ENCODE measurements around the gene HIC1. TPM values are rescaled to one million over a fixed set of nuclear protein-coding genes. Genes with fewer than 3 reads are reported as not detected.

The HIC1 gene
- total RNA-seq, 2 donors from 2014 or later, result 15.5 to 18.0 TPM

DNA sequence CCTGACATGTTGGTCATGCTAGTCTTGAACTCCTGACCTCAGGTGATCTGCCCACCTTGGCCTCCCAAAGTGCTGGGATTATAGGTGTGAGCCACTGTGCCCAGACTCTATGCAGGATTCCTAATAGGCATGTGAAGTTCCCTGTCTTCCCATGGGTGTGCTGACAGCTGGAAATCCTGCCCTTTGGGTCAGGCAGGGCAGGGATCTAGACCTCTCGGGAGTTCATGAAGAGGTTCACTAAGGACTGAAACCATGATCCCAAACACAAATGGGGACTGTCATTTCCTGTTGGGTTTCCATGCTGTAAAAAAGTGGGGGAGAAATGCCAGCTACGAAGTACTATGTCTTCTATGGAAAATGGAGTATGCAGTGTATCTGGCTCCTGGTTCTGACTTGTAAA, 52.1 kb downstream of the HIC1 start:
- H3K27ac ChIP-seq, result peak overlapping the region; percentile 19 to 46
- no peak overlapping the region for H3K4me3 ChIP-seq
- no peak for DNase-seq (ENCODE audit: low spot score)
- no peaks in the 10 kb centered on the region for H3K9me3 ChIP-seq
- TF ChIP-seq, protein P1, sequence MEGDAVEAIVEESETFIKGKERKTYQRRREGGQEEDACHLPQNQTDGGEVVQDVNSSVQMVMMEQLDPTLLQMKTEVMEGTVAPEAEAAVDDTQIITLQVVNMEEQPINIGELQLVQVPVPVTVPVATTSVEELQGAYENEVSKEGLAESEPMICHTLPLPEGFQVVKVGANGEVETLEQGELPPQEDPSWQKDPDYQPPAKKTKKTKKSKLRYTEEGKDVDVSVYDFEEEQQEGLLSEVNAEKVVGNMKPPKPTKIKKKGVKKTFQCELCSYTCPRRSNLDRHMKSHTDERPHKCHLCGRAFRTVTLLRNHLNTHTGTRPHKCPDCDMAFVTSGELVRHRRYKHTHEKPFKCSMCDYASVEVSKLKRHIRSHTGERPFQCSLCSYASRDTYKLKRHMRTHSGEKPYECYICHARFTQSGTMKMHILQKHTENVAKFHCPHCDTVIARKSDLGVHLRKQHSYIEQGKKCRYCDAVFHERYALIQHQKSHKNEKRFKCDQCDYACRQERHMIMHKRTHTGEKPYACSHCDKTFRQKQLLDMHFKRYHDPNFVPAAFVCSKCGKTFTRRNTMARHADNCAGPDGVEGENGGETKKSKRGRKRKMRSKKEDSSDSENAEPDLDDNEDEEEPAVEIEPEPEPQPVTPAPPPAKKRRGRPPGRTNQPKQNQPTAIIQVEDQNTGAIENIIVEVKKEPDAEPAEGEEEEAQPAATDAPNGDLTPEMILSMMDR (IDR thresholded peaks at IDR 0.05), result no peak
- no peaks in the 10 kb centered on the region for H3K27me3 ChIP-seq
- H3K4me1 ChIP-seq, result peaks cover 0 to 22% of the 10 kb centered on the region in 2 donors
- H3K36me3 ChIP-seq, result no peaks in the 10 kb centered on the region

DNA sequence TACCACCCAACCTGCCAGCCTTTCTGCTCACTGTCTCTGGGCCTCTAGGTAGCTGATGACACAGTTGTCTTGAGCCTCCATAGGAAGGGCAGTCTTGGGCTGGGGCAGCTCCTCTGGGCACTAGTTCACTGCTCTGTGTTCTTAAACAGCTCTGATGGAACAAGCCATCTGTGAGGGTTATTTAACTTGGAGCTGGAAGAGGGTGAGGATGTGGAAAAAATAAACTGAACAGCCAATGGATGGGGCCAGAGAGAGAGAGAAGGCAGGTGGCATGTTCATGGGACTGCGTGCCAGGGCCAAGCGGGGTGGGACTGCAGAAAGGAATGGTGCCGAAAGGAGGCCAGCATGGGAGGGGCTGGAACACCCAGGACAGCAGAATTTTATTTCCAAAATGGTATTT, 52.6 kb downstream of the HIC1 start:
- no peak for DNase-seq (ENCODE audit: low spot score)
- Histone ChIP-seq H3K27me3 (no peaks in the 10 kb centered on the region), H3K36me3 (no peaks in the 10 kb centered on the region), H3K4me3 (no peak overlapping the region), H3K27ac (peak overlapping the region; percentile 19 to 46), H3K4me1 (peaks cover 0 to 22% of the 10 kb centered on the region in 2 donors), H3K9me3 (no peaks in the 10 kb centered on the region)
- TF ChIP-seq, protein P1 (IDR thresholded peaks at IDR 0.05), result no peak

DNA sequence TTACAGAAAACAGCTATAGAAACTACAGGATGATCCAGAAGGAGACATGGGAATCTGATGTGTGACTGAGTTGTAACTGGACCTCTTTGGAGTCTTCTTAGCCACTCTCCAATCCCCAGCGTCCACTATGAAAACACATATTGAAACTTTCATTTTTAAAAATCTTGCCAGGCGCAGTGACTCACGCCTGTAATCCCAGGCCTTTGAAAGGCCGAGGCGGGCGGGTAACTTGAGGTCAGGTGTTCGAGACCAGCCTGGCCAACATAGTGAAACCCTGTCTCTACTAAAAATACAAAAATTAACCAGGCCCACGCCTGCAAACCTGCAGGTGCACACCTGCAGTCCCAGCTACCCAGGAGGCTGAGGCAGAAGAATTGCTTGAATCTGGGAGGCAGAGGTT, 53.3 kb downstream of the HIC1 start:
- Histone ChIP-seq H3K27ac (peak overlapping the region in 1 of 2 donors; percentile 46), H3K27me3 (no peaks in the 10 kb centered on the region)

DNA sequence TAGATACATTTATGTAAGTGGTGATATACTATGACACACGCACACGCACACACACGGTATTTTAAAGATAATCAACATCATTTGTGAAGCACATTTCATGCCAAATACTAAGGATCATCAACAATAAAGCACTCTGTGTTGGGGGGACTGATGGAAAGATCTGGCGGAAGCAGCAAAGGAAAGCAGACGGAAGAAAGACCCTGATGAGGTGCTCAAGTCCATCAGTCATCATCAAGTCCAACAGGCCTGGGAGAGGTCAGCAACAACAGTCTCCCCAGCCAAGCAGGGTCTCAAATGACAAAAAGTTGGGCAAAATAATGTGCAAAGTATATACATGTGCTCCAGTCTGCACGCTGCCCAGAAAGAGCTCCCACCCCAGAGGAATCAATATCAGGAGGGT, 55.5 kb downstream of the HIC1 start:
- no peak overlapping the region for H3K27ac ChIP-seq
- no peaks in the 10 kb centered on the region for H3K36me3 ChIP-seq
- no peak overlapping the region for H3K4me3 ChIP-seq
- H3K9me3 ChIP-seq, result no peaks in the 10 kb centered on the region
- no peak for DNase-seq (ENCODE audit: low spot score)
- TF ChIP-seq, protein P1 (IDR thresholded peaks at IDR 0.05), result no peak
- H3K4me1 ChIP-seq, result peaks cover 0 to 22% of the 10 kb centered on the region in 2 donors
- no peaks in the 10 kb centered on the region for H3K27me3 ChIP-seq

More for the DNA sequence above, 53.3 kb downstream of the HIC1 start:
- Histone ChIP-seq H3K36me3 (no peaks in the 10 kb centered on the region), H3K9me3 (no peaks in the 10 kb centered on the region), H3K4me3 (no peak overlapping the region), H3K4me1 (peaks cover 0 to 22% of the 10 kb centered on the region in 2 donors)
- DNase-seq (ENCODE audit: low spot score), result no peak
- TF ChIP-seq, protein P1 (IDR thresholded peaks at IDR 0.05), result no peak

DNA sequence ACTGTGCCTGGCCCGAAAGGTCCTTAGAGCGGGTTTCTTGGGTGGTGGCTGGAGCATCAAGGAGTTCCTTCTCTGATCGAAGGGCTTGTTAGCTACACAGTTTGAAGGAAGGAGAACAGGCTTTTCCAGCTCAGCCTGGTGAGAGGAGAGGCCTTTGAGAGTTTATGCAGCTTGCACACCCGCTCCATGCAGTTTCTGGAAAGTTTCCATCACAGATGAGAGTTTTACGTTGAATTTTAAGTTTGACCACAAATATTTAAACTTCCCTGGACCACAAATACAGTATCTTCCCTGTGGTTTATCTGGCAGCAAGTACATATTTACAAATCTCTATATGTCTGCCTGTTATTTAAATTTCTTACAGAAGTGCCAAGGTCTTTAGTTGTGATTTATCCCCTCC, 56.8 kb downstream of the HIC1 start:
- Histone ChIP-seq H3K36me3 (no peaks in the 10 kb centered on the region), H3K27me3 (no peaks in the 10 kb centered on the region), H3K4me3 (no peak overlapping the region), H3K9me3 (no peaks in the 10 kb centered on the region), H3K27ac (no peak overlapping the region), H3K4me1 (peaks cover 0 to 11% of the 10 kb centered on the region in 2 donors)
- no peak for DNase-seq (ENCODE audit: low spot score)
- TF ChIP-seq, protein P1 (IDR thresholded peaks at IDR 0.05), result no peak

MicroRNAs encoded within 50 kb of the gene (microRNA counts, 767-probe panel; counts per million panel counts)
- microRNA hsa-miR-132-3p, result 3,510 to 7,658 counts per million in 2 donors
- 0 to 31.0 counts per million in 2 donors for microRNA hsa-miR-212-3p

Small RNA genes lying within 50 kb of the gene (microRNA-seq; reads per million reads assigned to microRNA genes)
- gene MIR132 (ENCODE audit: borderline number of aligned reads in 2 of 2, borderline replicate concordance in 1 of 2) (703 to 987 reads per million in 2 donors), gene MIR212 (ENCODE audit: borderline number of aligned reads in 2 of 2, borderline replicate concordance in 1 of 2) (23.4 to 34.6 reads per million in 2 donors)

Other genes starting within 250 kb of the HIC1 start
- 1 to 10 TPM; 6.2 to 7.1 TPM for gene SMYD4, start 225.2 kb upstream of the HIC1 start, total RNA-seq
- gene RPA1, start 225.1 kb upstream of the HIC1 start, total RNA-seq, result 10 to 100 TPM; 20.9 to 26.9 TPM
- gene RTN4RL1, start 29.8 kb upstream of the HIC1 start, total RNA-seq, result 1 to 10 TPM; 1.8 to 5.0 TPM
- gene DPH1, start 24.9 kb upstream of the HIC1 start, total RNA-seq, result 10 to 100 TPM; 17.2 to 21.6 TPM
- gene OVCA2, start 13.1 kb upstream of the HIC1 start, total RNA-seq, result 10 to 100 TPM; 29.6 to 31.7 TPM
- 10 to 100 TPM; 18.2 to 29.3 TPM for gene SMG6, start 248.7 kb downstream of the HIC1 start, total RNA-seq
- 10 to 100 TPM in 1 of 2 donors, 1 to 10 TPM in 1; 9.7 to 11.5 TPM for gene SRR, start 248.8 kb downstream of the HIC1 start, total RNA-seq